Stimulated activated CD4-positive, alpha-beta T cell treated with anti-CD3 and anti-CD28 coated beads, Interleukin-4, amount 100 ng/mL, for 48 hours (primary cell): Measurements from ENCODE around the gene SLC7A10.
"Not testable (repeated sequence)": the region's sequence is repeated elsewhere in the genome, so short reads cannot be mapped to it uniquely, and the experiment has no call there.

ENCODE experiments used
- DNase-seq, 2 donors: peaks; one replicate each; pipeline ENCODE4 v3.0.0-alpha.2; 2020; ENCODE audit warnings: low read depth in 2 of 2

The SLC7A10 gene

DNA sequence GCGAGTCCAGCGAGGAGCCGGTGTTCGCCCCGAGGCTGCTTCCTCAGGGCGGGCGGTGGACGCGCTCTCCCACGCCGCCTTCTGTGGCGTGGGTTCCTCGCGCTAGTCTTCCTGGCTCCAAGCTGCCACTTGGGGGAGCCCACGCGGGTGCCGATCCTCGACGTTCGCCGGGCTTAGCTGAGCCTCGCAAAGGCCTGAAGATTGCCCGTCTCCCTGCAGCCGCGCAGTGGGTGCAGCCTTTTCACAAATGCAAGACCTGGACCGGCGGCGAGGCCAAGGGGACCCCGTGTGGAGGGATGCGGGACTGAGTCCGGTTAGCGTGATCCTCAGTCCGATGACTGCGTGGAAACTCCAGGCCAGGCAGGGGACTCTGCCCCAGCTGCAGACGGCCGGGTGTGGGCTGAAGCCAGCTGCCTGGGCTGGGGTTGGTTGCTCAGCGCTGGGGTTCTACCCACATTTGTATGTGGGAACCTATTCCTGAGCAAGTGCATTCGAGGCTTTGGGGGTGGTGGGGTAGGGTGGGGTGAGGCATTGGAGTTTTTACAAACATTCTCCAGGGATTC lies 48.2 kb downstream of the SLC7A10 start:
- DNase-seq: no peak

DNA sequence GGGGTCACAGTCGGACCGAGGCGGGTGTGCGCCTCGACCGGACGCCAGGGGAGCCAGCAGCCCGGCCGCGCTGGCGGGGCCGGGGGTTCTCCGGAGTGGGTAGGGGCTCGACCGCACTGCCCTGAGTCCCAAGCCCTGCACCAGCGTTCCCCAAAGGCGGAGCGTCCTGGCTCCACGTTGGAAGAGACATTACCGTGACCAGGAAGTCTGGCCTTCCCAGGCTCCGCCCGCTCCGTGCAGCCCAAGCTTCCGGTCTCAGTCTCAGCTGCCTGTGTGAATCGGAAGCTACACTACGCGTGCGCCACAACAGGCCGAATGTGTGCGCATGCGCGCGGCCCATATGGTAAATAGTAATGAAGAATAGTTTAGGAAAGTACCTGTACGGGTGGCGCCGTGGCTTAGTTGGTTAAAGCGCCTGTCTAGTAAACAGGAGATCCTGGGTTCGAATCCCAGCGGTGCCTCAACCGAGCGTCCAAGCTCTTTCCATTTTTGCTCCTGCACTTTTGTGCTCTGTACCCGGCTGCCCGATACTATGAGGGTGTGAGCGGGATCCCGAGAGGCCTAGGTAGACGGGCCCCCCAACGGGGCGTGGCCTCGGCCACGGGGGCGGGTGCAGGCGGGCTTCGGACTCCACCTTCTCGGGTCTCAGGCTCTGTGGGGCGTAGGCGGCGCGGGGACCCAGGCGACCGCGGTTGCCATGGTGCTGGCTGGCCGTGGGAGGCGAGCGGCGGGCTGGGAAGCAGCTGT lies 48.8 kb downstream of the SLC7A10 start:
- DNase-seq: peak; percentile 92 to 95

DNA sequence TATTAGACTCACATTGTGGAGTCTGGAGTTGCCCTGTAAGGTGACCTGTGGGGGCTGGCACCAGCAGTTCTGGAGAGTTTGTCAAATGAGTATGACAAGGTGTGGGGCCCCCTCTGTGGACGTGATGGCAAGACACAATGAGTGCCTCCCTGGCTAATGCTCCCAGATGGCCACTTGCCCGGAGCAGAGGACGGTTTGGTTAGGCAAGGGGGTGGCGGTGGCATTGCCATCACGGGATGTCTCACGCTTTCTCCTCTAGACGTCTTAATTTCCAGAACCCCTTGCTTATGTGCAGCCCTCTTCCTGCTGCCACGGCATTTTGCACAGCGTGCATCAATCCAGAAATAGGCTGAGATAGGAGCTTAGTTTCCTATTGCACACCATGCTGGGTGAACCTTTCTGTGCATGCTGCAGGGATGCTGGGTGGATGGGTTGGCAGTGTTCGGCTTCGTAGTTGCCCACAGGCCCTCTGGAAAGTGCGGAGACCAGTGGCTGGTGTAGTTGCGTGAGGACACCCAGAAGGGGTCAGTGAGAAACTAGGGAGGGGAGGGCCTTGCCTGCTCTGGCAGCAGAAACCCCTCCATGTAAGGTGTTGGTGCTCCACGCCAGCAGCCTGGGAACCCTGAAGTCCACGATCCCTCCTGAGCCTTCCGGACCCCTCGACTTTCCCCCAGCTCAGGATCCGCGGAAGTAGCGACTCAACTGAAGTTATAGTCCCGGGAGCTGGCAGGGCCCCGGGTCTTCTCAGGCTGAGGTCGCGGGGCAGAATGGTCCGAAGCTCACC lies 49.6 kb downstream of the SLC7A10 start:
- DNase-seq: no peak

GRCh38 chr19:33175156-33175782 lies 50.4 kb downstream of the SLC7A10 start:
- DNase-seq: no peak

GRCh38 chr19:33174186-33174585 lies 51.5 kb downstream of the SLC7A10 start:
- DNase-seq: no peak

- DNase-seq: no peak
These were observed 53.7 kb downstream of the SLC7A10 start for GRCh38 chr19:33171916-33172359.

DNA sequence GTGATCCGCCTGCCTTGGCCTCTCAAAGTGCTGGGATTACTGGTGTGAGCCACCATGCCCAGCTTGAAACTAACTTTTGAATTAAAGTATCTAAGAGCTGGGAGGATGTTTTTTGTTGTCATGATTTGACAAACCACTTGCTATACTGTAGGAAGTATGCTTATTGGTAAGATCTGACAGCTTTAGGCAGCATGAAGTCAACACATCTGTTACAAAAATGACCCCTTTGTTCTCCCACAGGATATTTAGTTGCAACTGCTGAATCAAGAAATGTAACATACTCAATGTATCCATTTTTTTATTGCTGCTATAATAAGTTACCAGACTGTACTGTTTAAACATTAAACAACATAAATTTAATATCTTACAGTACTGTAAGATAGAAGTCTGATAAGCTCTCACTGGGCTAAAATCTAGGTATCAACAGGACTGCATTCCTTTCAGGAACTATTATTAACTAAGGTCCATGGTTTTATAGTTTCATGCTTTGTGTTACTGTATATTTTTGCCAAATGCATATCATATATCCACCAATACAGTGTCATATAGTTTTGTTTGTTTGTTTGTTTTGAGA lies 54.3 kb downstream of the SLC7A10 start:
- no peak for DNase-seq

DNA sequence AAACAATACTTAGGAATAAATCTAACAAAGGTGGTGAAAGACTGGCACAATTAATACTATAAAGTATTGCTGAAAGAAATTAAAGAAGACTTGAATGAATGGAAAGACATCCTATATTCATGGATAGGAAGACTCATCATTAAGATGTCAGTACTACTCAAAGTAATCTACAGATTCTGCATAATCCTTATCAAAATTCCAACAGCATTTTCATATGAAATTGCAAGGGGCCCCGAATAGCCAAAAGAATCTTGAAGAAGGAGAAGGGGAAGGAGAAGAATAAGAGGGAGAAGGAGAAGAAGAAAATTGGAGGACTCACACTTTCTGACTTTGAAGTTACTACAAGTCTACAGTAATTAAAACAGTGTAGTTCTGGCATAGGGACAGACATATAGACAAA lies 57.1 kb downstream of the SLC7A10 start:
- DNase-seq: no peak

GRCh38 chr19:33167438-33167837 lies 58.2 kb downstream of the SLC7A10 start:
- no peak for DNase-seq

- not testable (repeated sequence) for DNase-seq
These were observed 59.6 kb downstream of the SLC7A10 start for GRCh38 chr19:33166037-33166436.

- DNase-seq: no peak
These were observed 62.2 kb downstream of the SLC7A10 start for GRCh38 chr19:33163481-33163880.

DNA sequence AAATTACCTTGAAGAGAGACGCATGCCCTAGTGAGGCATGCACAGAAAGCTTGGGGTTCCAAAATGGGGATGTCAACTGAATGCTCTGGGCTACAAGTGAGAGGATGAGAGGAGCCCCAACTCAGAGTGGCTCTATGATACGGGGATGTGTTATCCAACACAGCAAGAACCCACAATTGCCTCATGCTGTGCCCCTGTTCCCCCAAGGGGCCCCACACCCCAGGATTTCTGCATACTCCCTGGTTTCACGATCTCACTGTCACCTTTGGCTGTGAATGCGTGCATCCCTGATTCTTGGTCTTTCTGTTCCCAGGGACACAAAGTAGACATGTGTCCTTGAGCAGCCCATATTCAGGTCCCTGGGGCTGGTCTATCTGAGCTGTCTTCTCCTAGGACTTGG lies 64.4 kb downstream of the SLC7A10 start:
- no peak for DNase-seq

GRCh38 chr19:33159893-33160292 lies 65.8 kb downstream of the SLC7A10 start:
- DNase-seq: no peak

GRCh38 chr19:33159149-33159548 lies 66.5 kb downstream of the SLC7A10 start:
- no peak for DNase-seq
